AG09319 (cell line): ENCODE measurements around the gene DCLK1.

Source experiments
- DNase-seq: peaks from one replicate; pipeline ENCODE4 v3.0.0-alpha.2; 2010; ENCODE audit warnings: low read depth; ENCODE audit errors: extremely low read depth
- TF ChIP-seq, protein P1 (sequence below): IDR thresholded peaks from 2 replicates; pipeline ENCODE4 v1.5.1; 2011; ENCODE audit warnings: low read depth, mild to moderate bottlenecking, inconsistent platforms, low read length, moderate library complexity

The DCLK1 gene

DNA sequence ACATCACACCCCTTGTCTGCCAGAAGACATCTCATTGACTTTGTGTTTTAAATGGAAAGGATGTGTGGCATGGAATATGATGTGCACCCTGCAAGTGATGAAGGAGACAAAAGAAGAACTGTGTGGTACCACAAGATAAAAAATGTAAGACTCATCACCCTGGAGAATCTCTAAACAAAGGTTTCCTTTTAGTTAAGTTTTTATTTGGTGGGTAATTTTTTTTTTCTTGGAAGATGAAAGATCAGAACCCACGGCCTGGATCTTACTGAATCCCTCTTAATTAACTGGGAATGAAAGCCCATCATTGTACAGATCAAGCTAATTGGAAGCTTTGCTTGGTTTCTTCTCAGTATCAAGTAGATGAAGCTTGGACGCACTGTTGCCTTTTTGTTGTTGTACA lies 129.6 kb downstream of the DCLK1 start:
- TF ChIP-seq, protein P1, sequence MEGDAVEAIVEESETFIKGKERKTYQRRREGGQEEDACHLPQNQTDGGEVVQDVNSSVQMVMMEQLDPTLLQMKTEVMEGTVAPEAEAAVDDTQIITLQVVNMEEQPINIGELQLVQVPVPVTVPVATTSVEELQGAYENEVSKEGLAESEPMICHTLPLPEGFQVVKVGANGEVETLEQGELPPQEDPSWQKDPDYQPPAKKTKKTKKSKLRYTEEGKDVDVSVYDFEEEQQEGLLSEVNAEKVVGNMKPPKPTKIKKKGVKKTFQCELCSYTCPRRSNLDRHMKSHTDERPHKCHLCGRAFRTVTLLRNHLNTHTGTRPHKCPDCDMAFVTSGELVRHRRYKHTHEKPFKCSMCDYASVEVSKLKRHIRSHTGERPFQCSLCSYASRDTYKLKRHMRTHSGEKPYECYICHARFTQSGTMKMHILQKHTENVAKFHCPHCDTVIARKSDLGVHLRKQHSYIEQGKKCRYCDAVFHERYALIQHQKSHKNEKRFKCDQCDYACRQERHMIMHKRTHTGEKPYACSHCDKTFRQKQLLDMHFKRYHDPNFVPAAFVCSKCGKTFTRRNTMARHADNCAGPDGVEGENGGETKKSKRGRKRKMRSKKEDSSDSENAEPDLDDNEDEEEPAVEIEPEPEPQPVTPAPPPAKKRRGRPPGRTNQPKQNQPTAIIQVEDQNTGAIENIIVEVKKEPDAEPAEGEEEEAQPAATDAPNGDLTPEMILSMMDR: no peak
- no peak for DNase-seq

DNA sequence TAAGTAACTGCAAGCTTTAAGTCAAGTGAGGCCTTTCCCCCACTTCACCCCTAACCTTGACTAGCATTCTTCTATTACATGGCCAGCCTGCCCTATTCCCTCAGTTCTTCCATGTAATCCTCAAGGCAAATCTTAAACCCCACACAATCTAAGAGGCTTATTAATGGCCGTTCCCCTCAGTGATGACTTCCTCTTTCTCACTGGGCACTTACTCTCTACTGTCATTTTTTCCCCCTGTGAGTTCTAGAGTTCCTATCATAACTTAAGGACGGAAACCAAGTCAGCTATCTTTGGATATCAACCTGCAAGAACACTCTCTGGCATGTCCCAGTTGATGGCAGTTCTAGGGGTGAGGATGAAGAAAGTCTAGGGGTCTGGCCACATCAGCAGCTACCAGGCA lies 131.2 kb downstream of the DCLK1 start:
- no peak for DNase-seq
- TF ChIP-seq, protein P1: no peak

DNA sequence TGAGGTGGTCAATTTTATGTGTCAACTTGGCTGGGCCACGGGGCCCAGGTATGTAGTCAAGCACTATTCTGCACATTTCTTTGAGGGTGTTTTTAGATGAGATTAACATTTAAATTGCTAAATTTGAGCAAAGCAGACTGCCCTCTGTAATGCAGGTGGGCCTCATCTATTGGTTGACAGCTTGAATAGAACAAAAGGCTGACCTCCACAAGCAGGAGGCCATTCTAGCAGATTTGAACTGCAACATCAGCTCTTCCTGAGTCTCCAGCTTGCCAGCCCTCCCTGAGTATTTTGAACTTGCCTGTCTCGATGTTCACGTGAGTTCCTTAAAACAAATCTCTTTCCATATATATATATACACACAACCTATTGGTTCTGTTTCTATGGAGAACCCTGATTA lies 134.8 kb downstream of the DCLK1 start:
- TF ChIP-seq, protein P1: no peak
- no peak for DNase-seq

DNA sequence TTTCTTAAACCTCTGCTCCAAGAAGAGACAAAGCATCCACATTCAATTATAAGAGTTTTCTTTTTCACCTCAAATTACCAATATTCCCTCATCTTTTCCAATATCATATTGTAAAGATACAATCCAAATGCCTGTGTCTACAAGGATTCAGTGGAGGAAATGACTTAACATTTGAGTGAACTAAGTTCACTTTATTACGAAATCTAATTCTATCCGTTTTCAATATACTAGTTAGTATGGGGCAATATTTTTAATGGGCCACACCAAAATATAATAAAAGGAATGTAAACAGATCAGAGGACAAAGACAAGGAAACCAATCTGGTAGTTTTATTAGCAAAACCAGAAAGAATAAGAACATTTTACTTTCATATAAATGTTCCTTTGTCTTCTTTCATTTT lies 136.0 kb downstream of the DCLK1 start:
- DNase-seq: no peak
- TF ChIP-seq, protein P1: no peak

DNA sequence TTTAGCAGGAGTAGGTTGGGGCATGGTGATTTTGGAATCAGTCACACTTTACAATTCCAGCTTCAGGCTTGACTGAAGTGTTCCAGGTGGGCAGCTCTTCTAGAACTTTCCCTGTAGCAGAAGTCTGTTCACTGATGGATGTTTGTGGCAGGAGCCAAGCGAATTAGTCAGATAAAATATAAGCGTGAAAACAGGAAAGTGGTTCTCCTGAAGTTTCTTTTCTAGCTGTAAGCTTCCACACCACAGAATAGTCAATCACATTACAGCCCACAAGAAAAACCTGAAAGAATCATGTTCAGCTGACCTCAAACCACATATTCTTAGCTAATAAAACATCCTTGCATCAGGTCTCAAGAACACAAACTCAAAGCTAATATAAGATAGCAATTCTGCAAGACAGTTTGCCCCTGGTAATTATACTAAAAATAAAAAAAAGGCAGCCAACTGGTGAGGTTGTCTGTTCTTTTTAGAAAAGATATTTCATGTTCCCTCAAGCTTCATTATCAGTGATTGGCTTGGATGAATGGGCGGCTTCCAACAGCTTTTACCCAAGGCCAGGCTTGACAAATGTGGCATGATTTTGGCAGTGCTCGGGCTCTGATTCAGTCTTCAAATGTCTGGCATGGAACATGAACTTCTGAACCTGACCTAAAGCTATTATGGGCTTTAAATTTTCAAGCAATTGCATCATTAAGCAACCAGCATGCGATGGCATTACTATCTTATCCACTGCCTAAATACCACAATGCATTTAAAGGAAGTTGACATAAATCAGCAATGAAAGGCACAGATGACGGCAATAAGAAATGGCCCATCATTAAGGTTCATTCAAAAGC lies 136.8 kb downstream of the DCLK1 start:
- peak; percentile 94 for DNase-seq
- TF ChIP-seq, protein P1: no peak

DNA sequence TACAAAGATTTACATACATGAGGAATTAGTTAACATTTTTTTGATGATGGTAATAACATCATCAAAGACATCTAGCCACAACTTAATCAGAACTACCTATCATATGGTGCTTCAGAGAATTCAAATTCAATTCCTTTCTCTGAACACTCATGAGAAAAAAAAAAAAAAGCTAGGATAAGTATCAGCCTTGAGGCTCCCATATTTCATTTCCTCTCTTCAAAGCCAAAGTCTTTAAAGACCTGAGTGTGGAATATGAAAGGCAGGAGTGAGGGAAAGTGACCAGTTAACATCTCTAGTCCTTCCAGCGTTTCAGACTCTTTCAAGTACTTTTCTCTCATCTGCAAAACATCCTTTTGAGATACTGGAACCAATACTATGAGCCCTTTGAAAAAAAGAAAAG lies 137.5 kb downstream of the DCLK1 start:
- no peak for DNase-seq

DNA sequence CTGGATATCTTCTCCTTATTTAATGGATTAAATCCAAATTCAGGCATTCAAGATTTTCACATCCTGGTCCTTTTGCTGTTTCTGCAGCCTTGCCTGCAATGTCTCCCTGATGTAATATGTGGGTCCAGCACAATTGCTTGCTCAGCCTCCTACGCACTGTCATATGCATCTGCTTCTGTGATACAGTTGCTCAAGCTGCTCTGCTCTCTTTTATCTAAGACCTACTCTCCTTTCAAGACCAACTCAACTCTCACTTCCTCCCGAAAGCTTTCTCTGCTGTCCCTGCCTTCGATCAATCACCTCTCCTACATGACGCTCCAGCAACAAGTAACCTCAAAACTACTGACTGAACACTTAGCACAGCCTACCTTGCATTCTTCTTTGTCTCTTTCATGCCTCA lies 138.2 kb downstream of the DCLK1 start:
- TF ChIP-seq, protein P1: no peak
- DNase-seq: no peak

More for the DNA sequence above, 137.5 kb downstream of the DCLK1 start:
- TF ChIP-seq, protein P1: no peak
